GM10248 (cell line): ENCODE measurements around the gene RRP1B.

Source experiments
- CTCF ChIA-PET: fragments of 300-600 bp; sonication (Branson Sonifier 250); formaldehyde crosslinking; extraction: SDS; loops from one replicate; lab custom pipeline; 2021; ENCODE audit warnings: antibody characterized with exemption; lab: Yijun Ruan, JAX
- POLR2A ChIA-PET: fragments of 350-650 bp; sonication (Branson Sonifier 250); formaldehyde crosslinking; extraction: SDS; loops from one replicate; lab custom pipeline; 2020; ENCODE audit warnings: antibody characterized with exemption; lab: Yijun Ruan, JAX
- DNase-seq: peaks from one replicate; pipeline ENCODE4 v3.0.0; 2012; ENCODE audit errors: extremely low spot score
- CTCF ChIP-seq: IDR thresholded peaks from 2 replicates; pipeline ENCODE4 v1.5.1; 2012; ENCODE audit warnings: mild to moderate bottlenecking, low read depth; ENCODE audit errors: extremely low read depth, missing control alignments, control extremely low read depth

The RRP1B gene

GRCh38 chr21:43699933-43700599 lies 40.7 kb downstream of the RRP1B start:
- ChIA-PET CTCF (no interaction called here), POLR2A (no interaction called here)
- DNase-seq, result no peak
- TF ChIP-seq CTCF, result no peak

GRCh38 chr21:43701936-43702784 lies 42.8 kb downstream of the RRP1B start:
- DNase-seq, result no peak
- ChIA-PET POLR2A (no interaction called here), CTCF (interaction anchor here (1.4 kb wide), 1 partner anchor 9 kb away, joined by 4 read pairs; no protein-coding TSS in a partner anchor)
- TF ChIP-seq CTCF, result no peak

- DNase-seq, result no peak
- POLR2A ChIA-PET, result no interaction called here
- TF ChIP-seq CTCF, result no peak
- CTCF ChIA-PET, result interaction anchor here (1.4 kb wide), 1 partner anchor 8 kb away, joined by 4 read pairs; no protein-coding TSS in a partner anchor
Measured at GRCh38 chr21:43702785-43703034, 43.4 kb downstream of the RRP1B start.

- TF ChIP-seq CTCF, result no peak
- CTCF ChIA-PET, result interaction anchor here (1.4 kb wide), 1 partner anchor 8 kb away, joined by 4 read pairs; no protein-coding TSS in a partner anchor
- POLR2A ChIA-PET, result no interaction called here
- no peak for DNase-seq
Measured at GRCh38 chr21:43703035-43703880, 43.9 kb downstream of the RRP1B start.

- no peak for DNase-seq
- CTCF ChIA-PET, result interaction anchor here (1.0 to 1.3 kb wide), 2 partner anchors 9 to 21 kb away, joined by 5 to 6 read pairs; no protein-coding TSS in a partner anchor
- TF ChIP-seq CTCF, result no peak
- POLR2A ChIA-PET, result no interaction called here
Measured at GRCh38 chr21:43707462-43707861, 48.1 kb downstream of the RRP1B start.

GRCh38 chr21:43708745-43709381 lies 49.5 kb downstream of the RRP1B start:
- no peak for TF ChIP-seq CTCF
- CTCF ChIA-PET, result no interaction called here
- DNase-seq, result no peak
- POLR2A ChIA-PET, result no interaction called here
